ENCODE measurements around the gene UCHL5.
"Not testable (repeated sequence)": the region's sequence is repeated elsewhere in the genome, so short reads cannot be mapped to it uniquely, and the experiment has no call there.

UCHL5 gene

DNA sequence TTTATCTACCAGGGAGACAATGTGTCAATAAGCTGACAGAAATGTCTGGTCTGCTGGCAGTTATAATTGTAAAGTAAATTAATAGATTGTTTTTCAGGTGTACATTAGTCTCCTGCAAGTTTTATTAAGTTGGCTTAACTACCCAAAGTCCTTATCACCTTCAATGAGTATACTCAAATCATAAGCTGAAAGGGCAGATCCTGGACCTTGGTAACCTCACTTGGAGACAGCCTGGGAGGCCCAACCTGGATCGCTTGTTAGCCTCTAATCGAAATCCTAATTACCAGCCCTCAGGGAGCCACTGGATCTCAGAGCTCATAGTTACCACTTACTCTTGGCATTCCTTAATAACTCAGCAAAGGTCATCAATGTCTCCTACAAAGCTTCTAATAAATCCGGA is 49.7 kb downstream of the UCHL5 start:
- no peak for DNase-seq

DNA sequence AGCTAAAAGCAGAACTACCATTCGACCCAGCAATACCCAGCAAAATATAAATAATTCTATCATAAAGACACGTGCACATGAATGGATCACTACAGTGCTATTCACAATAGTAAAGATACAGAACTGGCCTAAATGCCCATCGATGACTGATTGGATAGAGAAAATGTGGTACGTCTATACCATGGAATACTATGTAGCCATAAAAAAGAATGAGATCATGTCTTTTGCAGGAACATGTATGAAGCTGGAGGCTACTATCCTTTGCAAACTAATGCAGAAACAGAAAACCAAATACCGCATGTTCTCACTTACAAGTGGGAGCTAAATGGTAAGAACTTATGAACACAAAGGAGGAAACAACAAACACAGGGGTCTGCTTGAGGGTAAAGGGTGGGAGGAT is 53.4 kb downstream of the UCHL5 start:
- no peak for DNase-seq

DNA sequence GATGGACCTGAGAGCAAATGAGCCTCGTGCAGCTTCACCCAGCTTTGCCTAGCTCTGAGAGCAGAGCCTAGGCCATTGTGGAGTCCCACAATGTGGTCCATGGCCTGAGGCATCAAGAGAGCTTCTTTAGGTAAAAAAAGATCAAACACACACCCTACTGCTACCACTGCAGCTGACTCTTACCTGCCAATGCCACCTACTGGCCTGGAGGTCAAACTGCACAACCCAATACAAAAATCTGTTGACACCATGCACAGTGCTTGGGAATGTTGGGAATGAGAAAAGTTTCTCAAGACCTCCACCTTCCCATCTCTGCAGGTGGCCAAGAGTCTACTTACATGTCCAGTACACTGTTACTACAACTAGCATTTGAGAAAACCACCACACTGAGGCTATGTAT is 60.6 kb downstream of the UCHL5 start:
- DNase-seq, result no peak

DNA sequence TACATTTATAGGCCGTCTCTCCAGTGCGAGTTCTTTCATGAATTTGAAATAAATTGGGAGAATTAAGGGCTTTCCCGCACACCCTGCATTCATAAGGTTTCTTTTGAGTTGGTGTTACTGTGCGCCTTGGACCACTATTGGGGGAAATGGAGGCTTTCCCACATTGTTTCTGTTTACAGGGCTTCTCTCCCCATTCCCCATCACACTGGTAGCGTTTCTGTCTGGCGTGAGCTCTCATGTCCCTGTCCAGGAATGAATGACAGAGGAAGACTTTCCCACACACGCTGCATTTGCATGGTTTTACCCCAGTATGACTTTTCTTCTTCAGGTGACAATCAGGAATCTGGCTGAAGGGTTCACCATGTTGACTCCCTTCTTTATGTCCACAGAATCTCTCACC is 65.0 kb downstream of the UCHL5 start:
- no peak for DNase-seq

DNA sequence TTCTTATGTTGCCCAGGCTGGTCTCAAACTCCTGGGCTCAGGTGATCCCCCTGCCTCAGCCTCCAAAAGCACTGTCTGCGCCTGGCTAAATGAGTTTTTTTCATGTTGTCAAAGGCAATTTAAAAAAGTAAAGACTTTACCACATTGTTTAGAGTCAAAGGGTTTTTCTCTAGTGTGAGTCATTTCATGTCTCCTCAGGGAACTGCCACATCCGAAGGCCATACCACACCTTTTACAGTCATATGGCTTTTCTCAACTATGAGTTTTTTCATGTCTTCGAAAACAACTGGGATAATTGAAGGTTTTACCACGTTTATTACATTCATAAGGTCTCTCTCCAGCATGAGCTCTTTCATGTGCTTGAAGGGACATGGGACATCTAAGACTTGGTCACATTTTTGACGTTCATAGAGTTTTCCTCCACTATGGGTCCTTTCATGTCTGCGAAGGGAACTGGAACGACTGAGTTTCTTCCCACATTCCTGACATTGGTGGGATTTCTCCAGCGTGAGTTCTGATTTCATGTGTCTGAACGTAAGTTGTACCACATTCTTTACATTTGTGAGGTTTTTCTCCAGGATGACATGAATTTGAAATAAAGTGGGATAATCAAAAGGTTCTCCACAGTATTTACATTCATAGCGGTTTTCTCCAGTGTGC is 65.6 kb downstream of the UCHL5 start:
- no peak for DNase-seq

DNA sequence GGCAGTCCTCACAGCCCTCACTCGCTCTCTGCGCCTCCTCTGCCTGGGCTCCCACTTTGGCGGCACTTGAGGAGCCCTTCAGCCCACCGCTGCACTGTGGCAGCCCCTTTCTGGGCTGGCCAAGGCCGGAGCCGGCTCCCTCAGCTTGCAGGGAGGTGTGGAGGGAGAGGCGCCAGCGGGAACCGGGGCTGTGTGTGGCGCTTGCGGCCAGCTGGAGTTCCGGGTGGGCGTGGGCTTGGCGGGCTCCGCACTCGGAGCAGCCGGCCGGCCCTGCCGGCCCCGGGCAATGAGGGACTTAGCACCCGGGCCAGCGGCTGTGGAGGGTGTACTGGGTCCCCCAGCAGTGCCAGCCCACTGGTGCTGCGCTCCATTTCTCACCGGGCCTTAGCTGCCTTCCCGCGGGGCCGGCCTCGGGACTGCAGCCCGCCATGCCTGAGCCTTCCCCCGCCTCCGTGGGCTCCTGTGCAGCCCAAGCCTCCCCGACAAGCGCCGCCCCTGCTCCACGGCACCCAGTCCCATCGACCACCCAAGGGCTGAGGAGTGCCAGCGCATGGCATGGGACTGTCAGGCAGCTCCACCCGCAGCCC is 72.3 kb downstream of the UCHL5 start:
- DNase-seq, result not testable (repeated sequence)

DNA sequence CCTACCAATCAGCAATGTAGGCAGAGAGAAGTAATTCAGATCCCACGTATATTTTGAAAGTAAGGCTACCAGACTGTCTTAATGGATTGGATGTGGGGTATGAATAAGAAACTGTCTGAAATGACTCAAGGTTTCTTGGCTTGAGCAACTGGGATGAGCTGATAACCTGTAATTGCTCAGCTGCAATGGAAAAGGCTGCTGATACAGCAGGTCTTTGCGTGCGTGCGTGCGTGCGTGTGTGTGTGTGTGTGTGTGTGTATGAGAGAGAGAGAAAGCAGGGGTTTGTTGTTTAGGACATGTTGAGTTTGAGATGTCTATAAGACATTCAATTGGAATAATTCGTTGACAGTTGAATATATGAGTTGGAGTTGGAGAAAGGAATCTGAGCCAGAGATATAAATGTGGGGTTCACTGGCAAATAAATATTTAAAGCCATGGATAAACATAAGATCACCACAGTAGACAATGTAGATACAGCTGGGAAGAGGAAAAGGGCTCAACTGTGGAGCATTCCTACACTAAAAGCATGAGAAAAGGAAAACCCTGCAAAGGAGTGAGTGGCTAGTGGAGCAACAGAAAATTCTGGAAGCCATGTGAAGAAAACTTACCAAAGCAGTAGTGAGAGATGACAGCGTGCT is 72.9 kb downstream of the UCHL5 start:
- DNase-seq, result no peak

DNA sequence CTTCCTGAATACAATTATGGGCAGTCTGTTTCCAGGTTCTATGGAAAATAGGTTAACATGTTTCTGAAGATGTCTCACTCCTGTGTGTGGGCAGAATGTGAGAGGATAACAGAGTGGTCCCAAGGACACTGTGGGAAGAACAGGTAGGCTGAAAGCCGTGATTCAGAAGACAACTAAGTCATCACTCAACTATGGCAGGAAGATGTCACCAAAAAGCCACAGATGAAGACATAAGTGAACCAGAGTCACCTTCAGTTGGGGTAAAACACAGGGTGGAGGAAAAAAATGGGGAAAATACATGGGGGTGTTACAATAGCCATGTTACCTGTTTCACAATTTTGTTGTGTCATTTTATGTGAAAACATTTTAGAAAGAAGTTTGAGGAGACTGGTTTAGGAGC is 75.1 kb downstream of the UCHL5 start:
- DNase-seq, result no peak

DNA sequence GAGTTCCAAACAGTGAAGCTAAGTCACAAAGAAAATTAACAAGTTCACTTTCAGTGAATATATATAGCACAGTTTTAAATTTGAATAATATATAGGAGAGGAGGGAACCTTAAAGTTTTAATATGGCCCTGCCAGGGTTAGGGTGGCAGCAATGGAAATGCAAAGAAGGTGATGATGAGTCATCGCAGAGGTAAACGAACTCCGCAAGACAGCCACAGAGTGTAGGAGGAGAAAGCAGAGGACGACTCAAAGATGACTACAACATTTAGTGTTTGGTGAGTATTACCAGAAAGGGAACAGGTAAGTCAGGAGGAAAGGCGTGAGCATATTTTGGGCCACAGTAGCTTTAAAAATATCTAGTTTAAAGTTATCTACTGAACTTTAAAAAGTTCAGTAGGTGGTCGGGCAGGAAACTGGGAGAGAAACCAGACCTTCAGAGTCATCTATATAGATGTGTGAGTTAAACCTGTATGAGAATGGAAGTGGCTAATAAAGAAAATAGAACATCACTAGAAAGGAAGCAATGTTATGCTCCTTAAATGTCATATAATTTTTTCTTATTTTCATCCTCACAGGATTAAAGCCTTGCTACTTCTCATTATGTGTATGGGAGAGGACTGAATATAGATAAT is 75.7 kb downstream of the UCHL5 start:
- DNase-seq, result no peak

DNA sequence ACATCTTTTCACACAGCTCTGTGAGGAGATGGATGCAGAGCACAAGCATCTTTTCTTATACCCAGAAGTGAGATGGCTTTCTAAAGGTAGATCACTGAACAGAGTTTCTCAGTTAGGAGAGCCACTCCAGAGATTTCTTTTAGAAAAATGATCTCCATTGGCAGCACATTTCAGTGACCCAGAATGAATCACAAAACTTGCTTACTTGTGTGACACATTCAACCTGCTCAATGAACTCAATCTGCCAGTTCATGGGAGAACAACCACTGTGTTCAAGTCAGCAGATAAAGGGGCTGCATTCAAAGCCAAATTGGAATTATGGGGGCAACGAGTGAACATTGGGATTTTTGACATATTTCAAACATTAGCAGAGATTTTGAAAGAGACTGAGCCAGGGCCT is 78.3 kb downstream of the UCHL5 start:
- DNase-seq, result no peak

DNA sequence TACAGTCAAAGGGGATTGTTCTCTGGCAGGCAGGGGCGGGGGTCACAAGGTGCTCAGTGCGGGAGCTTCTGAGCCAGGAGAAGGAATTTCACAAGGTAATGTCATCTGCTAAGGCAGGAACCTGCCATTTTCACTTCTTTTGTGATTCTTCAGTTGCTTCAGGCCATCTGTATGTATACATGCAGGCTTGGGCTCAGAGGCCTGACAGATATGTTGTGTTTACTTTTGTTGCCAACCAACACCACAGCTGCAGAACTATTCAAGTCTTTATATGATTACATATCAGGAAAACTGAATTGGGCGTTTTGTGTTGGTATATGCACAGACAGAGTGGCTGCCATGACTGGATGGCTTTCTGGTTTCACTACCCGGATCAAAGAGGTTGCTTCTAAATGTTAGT is 78.8 kb downstream of the UCHL5 start:
- DNase-seq, result not testable (repeated sequence)

DNA sequence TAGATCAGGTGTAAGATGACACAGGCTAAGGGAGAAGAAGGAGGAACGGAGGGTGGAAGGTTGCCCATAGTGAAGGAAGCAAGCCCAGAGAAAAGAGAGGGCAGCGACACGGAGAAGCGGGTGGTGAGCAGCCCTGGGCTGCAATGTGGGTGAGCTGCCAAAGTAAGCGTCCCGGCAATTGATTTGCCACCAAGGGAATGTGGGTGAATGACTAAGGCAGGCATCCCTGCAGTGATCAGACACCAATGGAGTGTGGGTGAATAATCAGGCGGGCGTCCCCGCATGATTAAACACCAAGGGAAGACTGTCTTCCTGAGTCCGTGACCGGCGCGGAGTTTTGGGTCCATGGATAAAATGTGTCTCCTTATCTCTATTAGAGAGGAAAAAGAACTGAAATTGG is 79.6 kb downstream of the UCHL5 start:
- no peak for DNase-seq

DNA sequence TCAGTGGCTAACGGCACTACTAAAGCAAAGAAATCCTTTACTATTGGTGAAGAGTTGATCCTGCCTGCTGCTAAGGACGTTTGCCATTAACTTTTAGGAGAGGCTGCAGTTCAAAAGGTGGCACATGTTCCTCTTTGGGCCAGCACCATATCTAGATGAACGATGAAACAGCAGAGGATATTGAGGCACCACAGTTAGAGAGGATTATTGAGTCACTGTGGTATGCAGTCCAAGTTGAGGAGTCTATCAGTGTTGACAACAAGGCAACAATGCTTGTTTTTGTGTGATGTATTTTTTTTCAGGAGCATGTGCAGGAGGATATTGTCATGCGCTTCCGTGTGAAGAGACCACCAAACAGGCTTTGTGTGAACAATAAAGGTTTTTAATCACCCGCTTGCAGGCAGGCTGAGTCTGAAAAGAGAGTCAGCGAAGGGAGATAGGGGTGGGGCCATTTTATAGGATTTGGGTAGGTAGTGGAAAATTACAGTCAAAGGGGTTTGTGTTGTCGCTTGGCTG is 80.9 kb downstream of the UCHL5 start:
- DNase-seq, result no peak

DNA sequence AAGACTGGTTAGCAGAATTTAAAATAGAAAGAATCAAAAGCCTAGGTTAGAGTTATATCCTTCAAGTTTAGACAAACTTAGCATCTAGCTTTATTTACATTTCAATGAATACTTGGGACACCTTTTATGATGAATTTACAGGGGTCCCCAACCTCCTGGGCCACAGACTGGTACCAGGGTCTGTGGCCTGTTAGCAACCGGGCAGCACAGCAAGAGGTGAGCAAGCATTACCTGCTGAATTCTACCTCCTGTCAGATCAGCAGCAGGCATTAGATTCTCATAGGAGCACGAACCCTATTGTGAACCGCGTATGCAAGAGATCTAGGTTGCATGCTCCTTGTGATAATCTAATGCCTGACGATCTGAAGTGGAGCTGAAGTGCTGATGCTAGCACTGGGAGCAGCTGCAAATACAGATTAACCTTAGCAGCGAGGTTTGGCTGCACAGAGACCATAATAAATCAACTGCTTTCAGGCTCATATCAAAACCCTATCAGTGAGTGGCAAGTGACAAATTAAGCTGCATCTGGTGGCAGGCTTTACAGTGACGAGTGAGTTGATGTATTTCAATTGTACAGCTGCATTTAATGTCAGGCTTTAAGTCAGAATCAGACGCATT is 82.0 kb downstream of the UCHL5 start:
- DNase-seq, result no peak

DNA sequence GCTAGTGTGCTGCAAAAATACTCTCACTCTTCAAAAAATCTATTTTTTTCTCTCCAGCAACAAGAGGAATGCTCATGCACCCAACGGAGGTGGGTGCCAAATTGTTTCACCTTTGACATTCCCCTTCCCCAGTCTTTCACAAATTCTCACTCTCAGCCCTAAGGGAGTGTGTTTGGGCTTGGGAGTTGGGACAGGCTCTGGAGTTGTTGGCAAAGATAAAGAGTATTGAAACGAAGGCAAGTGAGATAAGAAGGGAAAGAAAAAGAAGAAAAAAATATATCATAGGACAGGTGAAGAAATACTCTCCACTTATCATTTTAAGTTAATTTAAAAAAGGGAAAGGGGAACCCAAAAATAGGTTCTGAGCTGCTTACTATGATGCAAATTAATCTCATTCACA is 82.6 kb downstream of the UCHL5 start:
- DNase-seq, result no peak

DNA sequence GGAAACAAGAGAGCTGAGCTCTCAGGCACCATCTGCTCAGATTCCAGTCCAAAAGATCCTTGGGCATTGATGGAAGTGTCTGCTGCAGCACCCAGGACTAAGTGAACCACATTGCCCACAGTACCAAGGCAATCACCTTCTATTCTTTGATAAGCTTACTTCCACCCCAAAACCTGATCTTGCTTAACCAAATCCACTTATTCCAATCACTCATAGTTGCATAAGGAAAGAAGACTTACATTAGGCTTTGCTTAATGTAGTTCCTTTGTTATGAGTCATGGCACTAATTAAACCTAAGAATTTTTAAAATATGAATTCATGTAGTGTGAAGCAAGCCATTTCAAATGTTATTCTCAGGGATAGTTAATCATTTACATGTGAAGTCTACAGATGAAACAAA is 84.5 kb downstream of the UCHL5 start:
- no peak for DNase-seq

DNA sequence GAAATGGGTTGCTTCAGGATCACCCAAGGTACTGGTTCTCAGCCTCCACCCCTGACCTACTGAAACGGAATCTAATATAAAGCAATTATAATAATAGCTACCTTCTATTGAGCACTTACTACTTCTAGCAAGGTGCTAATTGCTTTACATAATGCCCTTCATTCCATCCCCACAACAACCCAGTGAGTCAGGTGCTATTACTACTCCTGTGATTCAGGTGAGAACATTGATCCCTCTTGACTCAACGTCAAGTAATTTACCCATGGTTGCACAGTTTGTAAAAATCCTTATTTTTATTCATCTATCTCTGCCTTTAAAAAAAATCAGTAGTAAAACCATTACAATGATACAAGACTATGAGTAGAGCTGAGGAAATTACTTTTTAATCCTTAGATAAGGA is 85.2 kb downstream of the UCHL5 start:
- no peak for DNase-seq

DNA sequence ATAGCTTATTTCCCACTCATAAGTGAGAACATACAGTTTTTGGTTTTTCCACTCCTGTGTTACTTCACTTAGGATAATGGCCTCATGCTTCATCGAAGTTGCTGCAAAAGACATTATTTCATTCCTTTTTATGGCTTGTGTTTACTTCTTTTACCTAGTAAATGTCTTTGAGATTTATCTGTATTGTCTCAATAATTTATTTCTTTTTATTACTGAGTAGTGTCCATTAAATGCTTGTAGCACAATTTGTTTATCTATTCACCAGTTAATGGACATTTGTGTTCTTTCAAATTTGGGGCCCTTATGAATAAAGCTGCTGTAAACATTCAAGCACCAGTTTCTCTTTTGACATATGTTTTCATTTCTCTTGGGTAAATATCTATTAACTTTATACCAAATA is 86.0 kb downstream of the UCHL5 start:
- no peak for DNase-seq

DNA sequence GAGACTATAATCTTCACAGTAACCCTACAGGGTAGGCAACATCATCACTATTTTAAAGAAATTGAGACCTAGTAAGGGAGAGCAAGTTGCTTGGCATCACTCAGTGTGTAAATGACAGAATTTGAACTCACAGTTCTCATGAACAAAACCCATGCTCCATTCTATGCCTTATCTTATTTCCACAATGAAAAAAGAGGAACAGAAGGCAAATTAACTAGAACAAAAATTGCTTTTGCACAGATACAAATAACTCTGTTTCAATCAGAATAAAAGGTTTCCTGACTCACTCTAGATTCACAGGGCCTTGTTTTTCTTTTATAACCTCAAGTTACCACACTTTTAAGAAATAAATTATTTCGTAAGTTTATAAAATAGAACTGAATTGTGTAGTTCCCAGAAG is 90.1 kb downstream of the UCHL5 start:
- DNase-seq, result no peak

DNA sequence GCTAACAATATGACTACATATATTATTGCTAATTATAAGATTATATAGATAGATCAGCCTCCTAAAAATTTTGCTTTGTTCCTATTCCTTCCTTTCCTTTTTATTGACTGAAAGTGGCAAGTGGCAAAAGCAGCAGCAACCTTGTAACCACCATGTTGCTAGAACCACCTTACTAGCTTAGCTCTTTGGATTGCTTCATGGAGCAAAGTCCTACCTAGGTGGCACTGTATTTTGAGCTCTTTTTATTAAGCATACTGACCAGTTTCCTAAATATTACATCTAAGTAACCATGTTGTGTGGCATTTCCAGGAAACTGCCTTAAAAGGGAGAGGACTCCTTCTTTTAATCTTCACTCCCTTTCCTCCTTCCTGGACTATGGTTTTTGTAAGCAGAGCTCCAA is 90.8 kb downstream of the UCHL5 start:
- no peak for DNase-seq

DNA sequence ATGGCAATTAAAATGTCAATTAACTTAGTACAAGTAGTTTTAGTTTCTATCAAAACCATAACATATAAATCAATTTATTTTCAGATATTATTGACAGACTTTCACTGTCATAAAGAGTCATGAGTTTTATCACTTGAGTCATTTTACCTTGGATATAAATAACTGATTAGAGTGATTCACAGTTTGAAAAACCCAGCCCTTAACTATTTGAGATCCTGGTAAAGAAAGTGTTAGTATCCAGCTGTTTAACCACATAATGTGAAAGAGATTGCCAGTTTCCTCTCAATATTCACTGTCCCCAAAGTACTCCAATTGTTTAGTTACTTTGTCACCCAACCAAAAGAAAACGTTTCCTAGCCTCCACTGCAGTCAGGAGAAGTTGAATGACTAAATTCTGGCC is 91.3 kb downstream of the UCHL5 start:
- no peak for DNase-seq

DNA sequence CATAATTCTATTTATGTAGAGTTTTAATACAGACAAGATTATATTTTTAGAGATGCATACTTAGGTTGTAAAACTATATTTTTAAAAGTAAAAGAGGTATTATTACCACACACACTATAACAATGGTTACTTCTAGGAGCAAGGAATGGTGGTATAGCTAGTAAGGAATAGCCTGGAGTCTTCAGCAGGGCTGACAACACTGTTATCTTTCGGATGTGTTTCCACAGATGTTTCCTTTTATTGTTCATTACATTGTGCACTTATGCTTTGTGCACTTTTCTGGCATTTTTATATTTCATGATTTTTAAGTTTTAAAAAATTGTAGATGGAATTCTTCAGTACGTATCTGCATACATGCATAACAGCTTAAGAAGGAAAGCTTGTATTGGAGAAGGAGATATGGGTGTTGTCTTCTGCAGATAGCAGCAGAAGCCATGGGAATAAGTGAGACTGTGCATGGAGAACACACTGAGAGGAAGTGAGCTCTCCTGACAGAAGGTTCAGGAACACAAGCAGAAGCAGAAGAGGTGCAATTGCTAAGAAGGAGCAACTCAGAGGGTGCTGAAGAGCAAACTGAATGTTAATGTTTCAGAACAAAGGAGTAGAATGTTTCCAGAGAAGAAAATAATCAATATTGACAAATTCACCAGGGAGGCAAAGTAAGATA is 91.8 kb downstream of the UCHL5 start:
- no peak for DNase-seq

DNA sequence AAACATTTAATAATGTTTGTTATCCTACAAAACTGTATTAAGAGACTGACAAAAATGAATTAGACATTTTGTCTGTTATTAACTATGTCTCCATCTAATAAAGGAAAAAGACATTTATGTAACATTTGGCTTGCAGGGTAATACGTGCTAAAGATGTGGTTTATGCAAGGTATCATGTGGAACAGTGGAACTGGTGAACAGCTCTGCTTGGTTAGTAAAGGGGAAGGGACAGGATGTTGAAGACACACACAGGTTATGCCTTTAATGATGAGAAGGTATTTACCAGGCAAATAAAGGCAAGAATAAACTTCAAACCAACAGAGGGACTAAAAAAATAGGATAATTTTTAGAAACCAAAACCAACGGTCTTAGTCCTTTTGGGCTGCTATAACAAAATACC is 93.1 kb downstream of the UCHL5 start:
- DNase-seq, result no peak

Measured in femur (tissue), 1 donor.